Type B pancreatic cell (in vitro differentiated cells): ENCODE measurements around the gene AMOT. TPM values are rescaled to one million over a fixed set of nuclear protein-coding genes. Genes with fewer than 3 reads are reported as not detected.

Experiments used
- DNase-seq: peaks from one replicate; pipeline ENCODE4 v3.0.0; 2021; ENCODE audit warnings: mixed read lengths; ENCODE audit not compliant: unreplicated experiment; ENCODE audit errors: extremely low spot score
- H3K27ac Mint-ChIP-seq: 2 replicates; pipeline ENCODE4 v1.8.0; 2021; ENCODE audit warnings: mild to moderate bottlenecking, mixed read lengths
- H3K27me3 Mint-ChIP-seq: 2 replicates; pipeline ENCODE4 v1.8.0; 2021; ENCODE audit warnings: mixed read lengths
- H3K36me3 Mint-ChIP-seq: 2 replicates; pipeline ENCODE4 v1.8.0; 2021; ENCODE audit warnings: mixed read lengths
- H3K4me1 Mint-ChIP-seq: one replicate; pipeline ENCODE4 v1.8.0; 2021; ENCODE audit warnings: mixed read lengths; ENCODE audit not compliant: unreplicated experiment
- H3K4me3 Mint-ChIP-seq: 2 replicates; pipeline ENCODE4 v1.8.0; 2021; ENCODE audit warnings: mild to moderate bottlenecking, mixed read lengths
- H3K9me3 Mint-ChIP-seq: 2 replicates; pipeline ENCODE4 v1.8.0; 2021; ENCODE audit warnings: mixed read lengths
- total RNA-seq: library from RNA; stranded (reverse); gene quantifications from 2 replicates; pipeline ENCODE4 v1.2.1, GENCODE V29; 2021; ENCODE audit warnings: low replicate concordance
- TF ChIP-seq, protein P1 (sequence below): fragments of 200-600 bp; sonication (generic); conservative IDR thresholded peaks from 2 replicates; pipeline ENCODE4 v1.5.0; 2021; ENCODE audit warnings: antibody characterized with exemption, mild to moderate bottlenecking

The AMOT gene
- total RNA-seq, 1 donor from 2014 or later = 235 TPM

DNA sequence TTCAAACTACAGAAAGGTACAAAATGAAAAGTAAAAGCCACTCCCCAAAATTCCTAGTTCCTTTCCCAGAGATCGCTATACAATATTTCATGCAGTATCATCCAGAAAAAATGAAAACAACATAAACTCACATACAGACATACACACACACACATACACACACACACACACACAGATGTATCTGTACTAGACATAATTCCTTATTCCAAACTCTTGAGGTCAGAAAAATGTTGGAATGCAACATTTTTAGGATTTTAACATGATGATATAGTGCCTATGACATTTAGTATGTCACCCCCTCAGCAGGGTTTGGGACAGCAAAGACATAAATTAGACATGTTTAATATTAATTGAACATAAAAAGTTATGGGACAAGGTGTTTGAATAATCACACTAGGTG lies 87.5 kb downstream of the AMOT start:
- DNase-seq = no peak
- H3K27ac Mint-ChIP-seq = no peak overlapping the region
- no peaks in the 10 kb centered on the region for H3K36me3 Mint-ChIP-seq
- no peaks in the 10 kb centered on the region for H3K27me3 Mint-ChIP-seq
- no peak overlapping the region for H3K4me3 Mint-ChIP-seq
- peaks cover 19% of the 10 kb centered on the region for H3K4me1 Mint-ChIP-seq
- TF ChIP-seq, protein P1, sequence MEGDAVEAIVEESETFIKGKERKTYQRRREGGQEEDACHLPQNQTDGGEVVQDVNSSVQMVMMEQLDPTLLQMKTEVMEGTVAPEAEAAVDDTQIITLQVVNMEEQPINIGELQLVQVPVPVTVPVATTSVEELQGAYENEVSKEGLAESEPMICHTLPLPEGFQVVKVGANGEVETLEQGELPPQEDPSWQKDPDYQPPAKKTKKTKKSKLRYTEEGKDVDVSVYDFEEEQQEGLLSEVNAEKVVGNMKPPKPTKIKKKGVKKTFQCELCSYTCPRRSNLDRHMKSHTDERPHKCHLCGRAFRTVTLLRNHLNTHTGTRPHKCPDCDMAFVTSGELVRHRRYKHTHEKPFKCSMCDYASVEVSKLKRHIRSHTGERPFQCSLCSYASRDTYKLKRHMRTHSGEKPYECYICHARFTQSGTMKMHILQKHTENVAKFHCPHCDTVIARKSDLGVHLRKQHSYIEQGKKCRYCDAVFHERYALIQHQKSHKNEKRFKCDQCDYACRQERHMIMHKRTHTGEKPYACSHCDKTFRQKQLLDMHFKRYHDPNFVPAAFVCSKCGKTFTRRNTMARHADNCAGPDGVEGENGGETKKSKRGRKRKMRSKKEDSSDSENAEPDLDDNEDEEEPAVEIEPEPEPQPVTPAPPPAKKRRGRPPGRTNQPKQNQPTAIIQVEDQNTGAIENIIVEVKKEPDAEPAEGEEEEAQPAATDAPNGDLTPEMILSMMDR = no peak
- peaks cover 5% of the 10 kb centered on the region for H3K9me3 Mint-ChIP-seq

DNA sequence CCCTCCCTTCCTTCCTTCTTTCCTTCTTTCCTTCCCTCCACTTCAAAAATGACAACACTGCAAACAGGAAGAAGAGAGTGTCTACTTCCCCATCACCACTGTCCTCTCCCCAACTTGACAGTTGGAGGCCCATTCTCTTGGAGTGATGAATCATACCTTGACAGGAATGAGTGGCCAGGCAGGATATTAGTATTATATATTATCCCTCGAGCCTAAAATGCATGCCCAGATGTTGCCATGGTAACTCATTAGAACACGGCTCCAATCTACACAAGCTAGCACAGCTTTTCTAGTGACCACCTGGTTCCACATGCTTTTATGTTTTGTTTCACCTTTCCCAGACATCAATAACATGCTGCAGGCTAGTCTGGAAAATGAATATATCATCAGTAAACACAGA lies 89.6 kb downstream of the AMOT start:
- DNase-seq = no peak
- H3K27me3 Mint-ChIP-seq = no peaks in the 10 kb centered on the region
- H3K36me3 Mint-ChIP-seq = no peaks in the 10 kb centered on the region
- no peak overlapping the region for H3K27ac Mint-ChIP-seq
- peaks cover 6% of the 10 kb centered on the region for H3K4me1 Mint-ChIP-seq
- H3K4me3 Mint-ChIP-seq = no peak overlapping the region
- TF ChIP-seq, protein P1 = no peak
- peaks cover 5% of the 10 kb centered on the region for H3K9me3 Mint-ChIP-seq

DNA sequence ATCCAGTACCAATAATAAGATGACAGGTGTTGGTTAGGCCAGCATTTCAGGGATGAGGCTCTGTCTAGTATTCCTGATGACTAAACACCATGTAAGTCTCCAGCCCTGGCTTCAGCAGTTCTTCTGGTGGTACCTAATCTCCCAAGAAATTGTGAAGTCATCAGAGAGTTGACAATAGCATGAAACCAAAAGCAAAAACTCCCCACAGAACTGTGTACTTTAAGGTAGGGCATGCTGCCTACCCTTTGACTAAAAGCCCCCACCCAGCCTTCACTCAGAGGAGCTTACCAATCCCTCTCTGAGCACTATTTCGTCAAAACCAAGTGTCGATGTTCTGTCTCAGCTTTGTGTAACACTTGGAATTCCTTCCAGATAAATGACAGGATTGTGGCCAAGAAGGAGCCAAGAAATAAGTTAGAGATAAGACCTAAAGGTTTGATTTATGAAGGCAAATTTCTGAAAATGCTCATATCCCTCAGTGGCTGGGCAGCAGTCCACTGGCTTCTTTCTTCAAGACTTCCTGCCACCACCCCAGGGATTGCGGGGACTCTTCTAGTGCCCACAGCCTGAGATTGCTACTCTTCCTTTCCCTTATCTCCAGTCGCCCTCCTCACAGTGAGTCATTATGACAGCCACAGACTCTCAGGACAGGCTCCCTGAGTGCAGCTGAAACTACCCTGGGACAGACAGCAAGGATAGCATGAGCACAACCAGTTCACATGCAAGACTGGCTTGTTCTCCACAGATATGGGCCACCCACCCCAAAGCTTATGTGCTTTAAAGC lies 93.6 kb downstream of the AMOT start:
- H3K4me1 Mint-ChIP-seq = peaks cover 10% of the 10 kb centered on the region
- H3K36me3 Mint-ChIP-seq = no peaks in the 10 kb centered on the region
- peaks cover 5% of the 10 kb centered on the region for H3K9me3 Mint-ChIP-seq
- no peak overlapping the region for H3K27ac Mint-ChIP-seq
- DNase-seq = no peak
- TF ChIP-seq, protein P1 = no peak
- peaks cover 3% of the 10 kb centered on the region for H3K27me3 Mint-ChIP-seq
- no peak overlapping the region for H3K4me3 Mint-ChIP-seq

DNA sequence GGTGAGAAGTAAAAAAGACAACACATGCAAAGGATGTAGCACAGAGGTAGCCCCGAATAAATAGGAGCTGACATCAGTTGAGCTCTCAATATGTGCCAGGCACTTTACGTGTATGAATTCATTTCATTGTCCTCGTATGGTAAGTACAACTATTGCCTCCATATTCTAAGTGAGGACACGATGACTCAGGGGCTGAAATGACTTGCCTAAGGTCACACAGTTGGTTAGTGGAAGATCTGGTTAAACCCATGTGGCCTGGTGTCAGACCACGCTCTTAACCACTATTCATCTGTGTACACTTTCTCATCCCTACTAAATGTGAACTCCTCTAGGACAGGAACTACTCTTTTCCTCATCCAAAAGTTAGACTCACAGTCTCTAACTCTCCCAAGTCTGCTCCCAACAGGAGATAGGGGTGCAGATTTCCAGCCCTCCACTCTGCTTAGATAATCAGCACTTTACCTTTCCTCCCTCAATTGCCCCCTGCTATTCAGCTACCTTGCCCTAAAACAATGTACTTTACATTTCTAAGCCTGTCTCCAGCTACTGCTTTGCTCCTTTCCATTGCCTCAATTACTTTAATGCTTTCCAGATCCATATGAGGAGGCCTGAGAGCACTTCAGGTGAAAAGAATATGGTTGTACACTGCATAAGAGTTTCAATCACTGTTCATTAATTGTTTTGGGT lies 102.1 kb downstream of the AMOT start:
- Mint-ChIP-seq H3K4me1 (peaks cover 35% of the 10 kb centered on the region), H3K4me3 (no peak overlapping the region), H3K27ac (no peak overlapping the region), H3K27me3 (no peaks in the 10 kb centered on the region), H3K9me3 (peaks cover 13% of the 10 kb centered on the region), H3K36me3 (no peaks in the 10 kb centered on the region)
- no peak for DNase-seq
- TF ChIP-seq, protein P1 = no peak

DNA sequence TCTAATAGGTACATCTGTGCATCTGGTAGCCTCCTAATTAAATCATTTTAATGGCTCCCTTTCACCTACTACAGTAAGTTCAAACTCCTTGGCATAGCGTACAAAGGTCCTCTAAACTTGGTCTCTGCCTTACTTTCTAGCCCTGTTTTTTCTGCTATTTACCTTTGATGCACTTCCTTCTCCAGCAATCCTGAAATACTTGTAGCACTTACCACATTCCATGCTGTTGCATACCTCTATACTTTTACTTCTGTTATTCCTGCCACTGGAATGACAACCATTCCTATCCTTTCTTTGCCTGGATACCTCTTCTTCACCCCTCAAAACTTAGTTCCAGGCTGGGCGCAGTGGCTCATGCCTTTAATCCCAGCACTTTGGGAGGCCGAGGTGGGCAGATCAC lies 104.3 kb downstream of the AMOT start:
- TF ChIP-seq, protein P1 = no peak
- DNase-seq = no peak
- no peak overlapping the region for H3K27ac Mint-ChIP-seq
- H3K36me3 Mint-ChIP-seq = no peaks in the 10 kb centered on the region
- peak overlapping the region; percentile 21 for H3K4me3 Mint-ChIP-seq
- H3K4me1 Mint-ChIP-seq = peaks cover 37% of the 10 kb centered on the region
- H3K27me3 Mint-ChIP-seq = no peaks in the 10 kb centered on the region
- peaks cover 17% of the 10 kb centered on the region for H3K9me3 Mint-ChIP-seq
